KOPT-K1 (cell line): ENCODE results near the gene MYT1.

ENCODE experiments used
- H3K27ac ChIP-seq: fragments of 200-600 bp; sonication (generic); 2 replicates; pipeline ENCODE4 v1.5.1; 2016; ENCODE audit warnings: antibody characterized with exemption, mild to moderate bottlenecking, low read depth, low read length; ENCODE audit not compliant: poor library complexity, severe bottlenecking
- H3K36me3 ChIP-seq: fragments of 200-600 bp; sonication (generic); 2 replicates; pipeline ENCODE4 v1.5.1; 2017; ENCODE audit warnings: antibody characterized with exemption, mild to moderate bottlenecking, low read length, moderate library complexity; ENCODE audit not compliant: insufficient read depth
- H3K9me3 ChIP-seq: fragments of 200-600 bp; sonication (generic); 2 replicates; pipeline ENCODE4 v1.5.1; 2017; ENCODE audit warnings: antibody characterized with exemption, low read length, mild to moderate bottlenecking; ENCODE audit not compliant: insufficient read depth, poor library complexity, severe bottlenecking

MYT1 gene

DNA sequence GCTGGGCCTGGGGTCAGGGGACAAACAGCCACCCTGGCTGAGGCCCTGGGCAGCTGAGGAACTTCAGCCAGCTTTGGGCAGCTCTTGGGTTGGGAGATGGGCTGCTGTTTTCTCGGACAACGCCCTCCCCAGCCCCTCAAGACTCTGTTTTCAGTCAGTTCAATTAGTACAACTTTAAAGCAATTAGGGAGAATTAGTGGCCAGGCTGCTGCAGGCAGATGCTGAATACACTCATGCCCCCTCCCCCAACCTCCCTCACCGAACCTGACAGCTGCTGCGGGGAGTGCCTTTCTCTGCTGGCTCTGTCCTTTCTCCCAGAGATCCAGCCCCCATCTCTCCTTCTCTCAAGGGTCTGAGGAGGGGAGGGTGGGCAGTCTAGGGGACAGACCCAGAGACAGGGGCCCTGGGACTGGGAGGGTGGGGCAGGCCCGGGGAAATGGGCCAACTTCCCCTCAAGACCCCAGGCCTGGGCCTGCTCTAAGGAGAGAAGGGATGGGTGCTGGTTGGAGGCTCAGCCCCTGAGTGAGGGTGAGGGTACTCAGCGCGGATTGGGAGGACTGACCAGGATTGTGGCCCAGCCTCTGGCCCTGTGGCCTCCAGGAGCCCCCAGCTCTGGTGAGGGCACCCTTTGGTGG is 17.8 kb upstream of the MYT1 start:
- H3K27ac ChIP-seq: no peak overlapping the region
- peaks cover 17% of the 10 kb centered on the region for H3K9me3 ChIP-seq
- no peaks in the 10 kb centered on the region for H3K36me3 ChIP-seq

DNA sequence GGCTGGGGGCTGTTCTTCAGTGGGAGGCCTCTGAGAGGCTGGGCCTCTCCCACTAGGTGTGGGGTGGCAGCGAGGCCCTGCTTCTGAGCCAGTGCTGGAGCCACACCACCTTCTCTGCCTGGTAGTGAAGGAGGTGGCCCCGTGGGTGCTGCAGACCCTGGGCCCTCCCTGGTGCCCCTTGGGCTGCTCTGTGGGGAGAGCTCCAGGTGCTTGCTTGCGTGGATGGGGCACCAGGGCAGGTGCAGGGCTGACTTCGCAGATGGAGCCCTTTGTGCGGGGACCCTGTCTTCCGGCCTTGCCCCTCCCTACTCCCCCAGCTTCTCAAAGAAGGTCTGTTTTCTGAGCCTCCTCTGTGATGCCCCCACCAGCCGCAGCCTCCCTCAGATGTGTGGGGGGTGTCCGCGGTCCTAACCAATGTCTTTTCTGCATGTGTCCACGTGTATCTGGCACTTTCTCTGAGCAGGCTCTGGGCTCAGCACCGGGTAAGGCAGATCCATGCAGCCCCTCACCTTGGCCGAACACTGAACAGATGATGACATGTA is 17.2 kb upstream of the MYT1 start:
- H3K27ac ChIP-seq: no peak overlapping the region
- H3K9me3 ChIP-seq: peaks cover 17% of the 10 kb centered on the region
- H3K36me3 ChIP-seq: no peaks in the 10 kb centered on the region

DNA sequence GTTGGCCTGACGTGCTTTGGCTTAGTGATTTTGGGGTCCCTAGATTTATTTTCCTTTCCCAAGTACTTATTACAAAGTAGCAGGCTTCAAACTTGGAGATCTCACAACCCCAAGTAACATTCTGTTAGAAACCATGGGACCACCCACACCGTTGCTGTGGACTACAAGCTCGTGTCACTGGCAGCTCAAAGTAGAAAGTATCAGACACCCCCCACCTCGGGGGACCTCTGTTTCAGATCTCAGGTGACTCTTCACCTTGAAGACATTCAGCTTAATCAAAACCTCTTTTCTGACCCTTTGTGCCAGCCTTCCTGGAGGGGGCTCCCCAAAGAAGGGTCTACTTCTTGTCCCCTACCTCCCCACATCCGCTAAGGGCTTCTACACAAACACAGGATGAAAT is 15.7 kb upstream of the MYT1 start:
- H3K36me3 ChIP-seq: no peaks in the 10 kb centered on the region
- H3K9me3 ChIP-seq: peaks cover 17% of the 10 kb centered on the region
- no peak overlapping the region for H3K27ac ChIP-seq

DNA sequence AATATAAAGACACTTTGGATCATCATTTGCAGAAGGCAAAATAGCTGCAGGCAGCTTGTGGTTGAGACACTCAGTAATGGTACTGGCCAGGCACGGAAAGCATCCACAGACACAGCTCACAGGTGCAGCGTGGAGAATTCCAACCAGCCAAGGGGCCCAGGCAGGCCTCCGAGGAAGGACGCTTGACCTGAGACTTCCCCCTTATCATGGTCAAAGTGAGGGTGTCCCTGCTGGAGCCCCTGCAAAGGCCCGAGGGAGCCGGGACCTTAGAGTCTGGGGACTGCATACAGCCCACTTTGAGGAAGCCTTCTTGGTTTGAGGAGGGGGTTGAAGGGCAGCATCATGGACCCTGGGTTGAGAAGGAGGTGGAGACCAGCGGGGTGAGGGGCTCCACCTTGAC is 15.1 kb upstream of the MYT1 start:
- H3K9me3 ChIP-seq: peaks cover 16% of the 10 kb centered on the region
- no peaks in the 10 kb centered on the region for H3K36me3 ChIP-seq
- H3K27ac ChIP-seq: no peak overlapping the region

DNA sequence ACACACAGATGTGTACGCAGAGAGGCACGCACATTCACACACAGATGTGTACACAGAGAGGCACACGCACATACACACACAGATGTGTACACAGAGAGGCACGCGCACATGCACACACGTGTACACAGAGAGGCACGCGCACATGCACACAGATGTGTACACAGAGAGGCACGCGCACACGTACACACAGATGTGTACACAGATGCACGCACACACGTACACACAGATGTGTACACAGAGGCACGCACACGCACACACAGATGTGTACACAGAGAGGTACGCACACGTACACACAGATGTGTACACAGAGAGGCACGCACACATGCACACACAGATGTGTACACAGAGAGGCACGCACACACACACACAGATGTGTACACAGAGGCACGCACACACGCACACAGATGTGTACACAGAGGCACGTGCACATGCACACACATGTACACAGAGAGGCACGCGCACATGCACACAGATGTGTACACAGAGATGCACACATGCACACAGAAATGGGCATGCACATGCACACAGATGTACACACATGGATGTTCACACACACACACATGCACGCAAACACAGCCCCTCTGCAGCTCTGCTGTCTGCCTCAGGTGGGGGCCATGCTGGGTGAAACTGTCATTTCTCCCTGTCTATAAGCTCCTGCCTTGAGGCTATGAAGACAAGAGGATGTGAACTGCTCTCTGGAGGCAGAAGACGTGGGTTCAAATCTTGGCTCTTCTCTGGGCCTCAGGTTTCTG is 14.3 kb upstream of the MYT1 start:
- H3K9me3 ChIP-seq: peaks cover 8% of the 10 kb centered on the region
- no peak overlapping the region for H3K27ac ChIP-seq
- no peaks in the 10 kb centered on the region for H3K36me3 ChIP-seq

DNA sequence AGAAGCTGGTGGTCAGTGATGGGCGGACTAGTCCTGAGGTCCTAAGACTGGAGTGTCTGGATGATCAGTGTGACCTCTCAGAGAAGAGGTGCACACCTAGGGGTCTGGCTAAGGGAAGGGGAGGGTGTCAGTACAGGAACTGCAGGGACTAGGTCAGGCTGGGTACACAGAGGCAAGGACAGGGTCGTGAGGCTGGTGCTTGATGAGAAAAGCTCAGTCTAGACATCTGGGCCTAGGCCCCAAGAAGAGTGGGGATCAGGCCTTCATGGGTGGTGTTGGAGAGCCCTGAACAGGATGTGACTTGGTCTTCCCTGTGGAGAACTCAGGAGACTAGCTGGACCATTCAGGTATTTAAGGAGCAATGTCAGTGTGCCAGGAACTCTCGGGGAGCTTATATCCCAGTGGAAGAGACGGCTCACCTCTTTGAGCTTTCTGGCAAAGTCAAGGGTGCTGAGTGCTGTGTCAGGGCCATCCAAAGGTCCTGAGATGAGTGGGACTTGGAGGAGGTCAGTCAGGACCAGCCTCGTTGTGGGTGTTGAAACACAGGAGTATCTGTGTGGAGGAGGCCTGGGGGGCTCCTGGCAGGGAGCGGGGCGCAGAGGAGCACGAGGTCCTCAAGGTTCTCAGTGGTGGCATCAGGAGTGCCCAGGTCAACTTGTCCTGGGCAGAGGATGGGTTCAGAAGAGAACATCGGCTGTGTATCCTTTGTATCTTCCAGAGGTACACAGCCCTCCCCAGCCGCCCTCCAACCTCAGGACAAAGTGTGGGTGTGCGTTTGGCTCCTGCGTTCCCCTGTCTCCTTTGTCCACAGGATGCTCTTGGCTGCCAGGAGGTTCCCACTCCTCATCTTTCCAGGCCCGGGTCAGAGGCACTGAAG is 13.3 kb upstream of the MYT1 start:
- Histone ChIP-seq H3K9me3 (no peaks in the 10 kb centered on the region), H3K36me3 (no peaks in the 10 kb centered on the region), H3K27ac (no peak overlapping the region)

DNA sequence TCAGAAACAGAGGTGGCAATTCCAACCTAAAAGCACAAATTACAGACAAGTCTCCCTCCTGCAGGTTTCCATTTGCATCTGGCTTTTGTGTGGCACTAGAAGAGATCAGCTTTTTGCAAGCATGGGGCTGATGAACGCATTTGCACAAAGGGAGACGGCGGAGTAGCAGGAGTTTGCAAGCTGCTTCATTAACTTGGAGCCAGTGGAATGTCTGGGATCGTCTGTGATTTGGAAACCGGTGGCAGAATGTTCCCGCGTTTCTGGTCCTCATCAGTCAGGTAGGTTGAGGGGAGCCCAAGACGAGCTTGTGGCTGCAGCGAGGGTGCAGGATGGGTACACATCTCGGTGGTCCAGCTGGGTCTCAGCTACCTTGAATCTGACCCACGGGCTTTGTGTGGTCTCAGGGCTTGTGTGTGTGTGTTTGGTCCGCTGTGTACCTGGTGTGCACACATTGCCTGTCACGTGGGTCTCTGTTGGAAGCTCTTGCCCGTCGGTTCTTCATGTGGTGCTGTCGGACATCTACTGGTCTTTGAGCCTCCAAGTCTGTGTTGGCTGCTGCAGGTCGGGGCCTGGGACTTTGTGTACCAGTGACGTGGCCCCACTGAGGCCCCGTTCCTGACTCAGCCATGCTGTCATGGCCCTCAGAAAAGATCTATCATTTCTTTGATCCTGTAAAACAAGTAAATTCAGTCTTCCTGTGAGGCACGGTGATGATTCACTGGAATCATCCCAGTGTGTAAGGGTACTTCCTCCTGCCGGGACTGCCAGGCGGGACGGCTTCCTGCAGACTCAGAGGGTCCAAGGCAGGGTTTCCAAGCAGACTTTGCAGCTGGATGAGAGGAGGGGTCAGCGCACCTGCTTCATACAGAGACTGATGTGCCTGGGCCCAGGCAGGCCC is 12.4 kb upstream of the MYT1 start:
- Histone ChIP-seq H3K9me3 (no peaks in the 10 kb centered on the region), H3K36me3 (no peaks in the 10 kb centered on the region), H3K27ac (no peak overlapping the region)

DNA sequence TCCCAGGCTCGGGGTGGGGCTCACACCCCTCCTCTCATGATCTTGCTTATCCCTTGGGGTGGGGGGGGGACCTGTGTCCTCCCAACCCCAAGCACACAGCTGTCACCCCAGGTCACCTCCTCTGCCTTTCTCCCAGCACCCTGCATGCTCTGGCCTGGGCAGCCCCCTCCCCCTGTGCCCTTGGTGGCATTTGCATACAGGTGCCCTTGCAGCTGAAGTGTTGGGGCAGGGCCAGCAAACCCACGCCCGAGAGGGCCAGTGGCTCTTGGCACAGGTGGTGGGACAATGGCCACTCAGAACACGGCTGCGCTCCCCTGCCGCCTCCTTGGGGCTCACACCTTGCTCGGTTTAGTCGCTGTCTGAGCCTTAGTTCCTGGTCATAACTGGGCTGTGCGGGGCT is 11.3 kb upstream of the MYT1 start:
- Histone ChIP-seq H3K27ac (no peak overlapping the region), H3K9me3 (no peaks in the 10 kb centered on the region)

DNA sequence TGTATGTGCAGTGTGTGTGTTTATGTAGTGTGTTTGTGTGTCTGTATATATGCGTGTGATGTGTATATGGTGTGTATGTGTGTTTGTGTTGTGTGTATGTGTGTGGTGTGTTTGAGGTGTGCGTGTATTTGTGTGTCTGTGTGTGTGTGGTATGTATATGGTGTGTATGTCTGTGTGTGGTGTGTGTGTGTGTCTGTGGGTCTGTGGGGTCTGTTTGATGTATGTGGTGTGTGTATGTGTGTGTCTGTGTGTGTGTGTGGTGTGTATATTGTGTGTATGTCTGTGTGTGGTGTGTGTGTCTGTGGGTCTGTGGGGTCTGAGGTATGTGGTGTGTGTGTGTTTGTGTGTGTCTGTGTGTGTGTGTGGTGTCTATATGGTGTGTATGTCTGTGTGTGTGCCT is 10.8 kb upstream of the MYT1 start:
- Histone ChIP-seq H3K36me3 (no peaks in the 10 kb centered on the region), H3K27ac (no peak overlapping the region), H3K9me3 (no peaks in the 10 kb centered on the region)

More for the DNA sequence above, 11.3 kb upstream of the MYT1 start:
- no peaks in the 10 kb centered on the region for H3K36me3 ChIP-seq

DNA sequence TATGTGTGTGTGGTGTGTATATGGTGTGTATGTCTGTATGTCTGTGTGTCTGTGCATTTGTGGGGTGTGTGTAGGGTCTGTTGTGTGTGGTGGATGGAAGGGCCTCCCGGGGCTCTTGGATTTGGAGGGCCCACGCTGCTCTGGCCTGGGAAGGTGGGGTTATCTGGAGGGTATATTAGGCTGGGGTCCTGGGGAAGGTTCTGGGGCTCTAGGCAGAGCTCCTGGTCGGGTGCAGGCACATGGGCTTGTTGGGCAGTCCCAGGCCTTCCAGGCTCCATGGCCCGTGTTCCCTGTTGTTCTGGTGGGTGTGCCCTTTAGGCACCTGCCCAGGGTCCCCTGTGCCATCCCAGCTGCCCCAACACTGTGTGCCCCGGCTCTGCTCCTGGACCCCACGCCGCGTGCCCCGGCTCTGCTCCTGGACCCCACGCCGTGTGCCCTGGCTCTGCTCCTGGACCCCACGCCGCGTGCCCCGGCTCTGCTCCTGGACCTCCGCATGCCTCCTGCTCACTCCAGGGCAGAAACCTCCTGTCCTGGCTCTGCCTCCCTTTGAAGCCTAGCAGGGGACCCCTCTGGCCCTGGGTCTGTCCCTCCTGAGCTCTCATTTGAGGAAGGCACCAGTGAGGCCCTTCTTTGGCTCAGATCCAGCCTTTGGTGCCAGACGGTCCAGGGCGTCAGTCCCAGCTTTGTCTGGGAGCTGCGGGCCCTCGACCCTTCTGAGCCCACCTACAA is 10.2 kb upstream of the MYT1 start:
- no peak overlapping the region for H3K27ac ChIP-seq
- no peaks in the 10 kb centered on the region for H3K9me3 ChIP-seq
- no peaks in the 10 kb centered on the region for H3K36me3 ChIP-seq

DNA sequence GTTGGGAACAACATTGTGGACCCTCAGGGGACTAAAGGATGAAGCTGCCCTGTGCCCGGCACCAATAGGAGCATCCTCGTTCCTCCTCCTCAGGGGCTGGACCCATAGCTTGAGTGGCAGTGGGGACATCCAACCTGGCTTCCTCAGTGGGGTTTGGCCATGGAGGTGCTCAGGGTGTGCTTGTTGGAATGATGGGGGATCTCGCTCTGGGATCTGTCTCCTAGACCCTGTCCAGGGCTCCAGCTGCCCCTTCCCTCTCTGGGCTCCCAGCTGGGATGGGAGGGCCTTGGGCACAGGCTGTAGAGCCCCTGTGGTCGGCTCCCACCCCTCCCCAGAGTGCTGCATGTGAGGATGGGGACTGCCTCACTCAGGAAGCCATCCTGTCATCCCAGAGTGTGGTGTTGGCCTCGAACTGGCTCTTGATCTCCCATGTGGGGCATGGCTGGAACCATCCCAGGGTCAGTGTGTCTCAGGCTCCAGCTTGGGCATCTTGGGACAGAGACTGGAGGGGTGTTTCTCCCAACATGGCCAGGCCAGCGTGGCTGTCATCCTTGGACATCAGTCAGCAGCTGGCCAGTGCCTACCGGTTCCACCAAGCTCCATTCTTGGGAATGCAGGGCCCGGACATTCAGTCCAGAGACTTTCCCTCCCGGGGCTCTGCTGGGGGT is 9.5 kb upstream of the MYT1 start:
- Histone ChIP-seq H3K9me3 (no peaks in the 10 kb centered on the region), H3K36me3 (no peaks in the 10 kb centered on the region), H3K27ac (no peak overlapping the region)

DNA sequence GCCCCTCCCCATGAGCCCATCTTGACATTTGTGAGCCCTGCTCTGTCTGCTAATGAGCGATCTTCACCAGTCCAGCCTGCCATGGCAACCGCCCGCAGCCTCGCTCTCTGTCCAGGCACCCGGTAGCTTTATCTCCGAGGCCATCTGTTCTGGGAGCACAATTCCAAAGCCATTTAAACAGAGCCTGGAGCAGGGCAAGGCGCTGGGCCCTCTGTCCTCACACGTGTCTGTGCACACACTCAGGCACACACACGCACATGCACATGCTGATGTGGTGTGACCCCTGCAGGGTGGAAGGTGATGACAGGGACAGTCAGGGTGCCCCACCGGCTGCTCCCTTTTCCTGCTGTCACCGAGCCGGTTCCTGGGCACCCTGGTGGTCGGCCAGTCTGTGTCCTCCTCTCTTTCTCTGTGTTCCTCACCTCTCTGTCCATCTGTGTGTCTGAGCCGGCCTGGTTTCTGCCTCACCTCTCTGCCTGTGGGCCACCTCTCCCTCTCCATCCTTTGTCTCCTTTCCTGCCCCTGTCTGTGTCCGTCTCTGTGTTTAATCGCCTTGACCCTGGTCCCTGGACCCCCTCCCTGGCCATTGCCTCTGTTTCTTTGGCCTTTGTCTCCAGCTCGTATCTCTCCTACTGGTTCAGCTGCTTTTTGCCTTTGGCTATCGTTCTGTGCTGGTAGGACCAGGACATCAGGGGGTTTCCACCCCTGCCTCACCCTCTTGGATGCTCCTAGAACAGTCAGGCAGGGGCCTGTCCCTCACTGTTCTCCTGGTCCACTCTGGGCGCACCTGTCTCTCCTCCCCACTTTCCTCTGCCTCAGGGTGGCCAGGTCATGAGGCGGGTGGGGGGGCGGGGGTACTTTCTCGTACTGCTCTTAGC is 8.8 kb upstream of the MYT1 start:
- Histone ChIP-seq H3K36me3 (no peaks in the 10 kb centered on the region), H3K9me3 (no peaks in the 10 kb centered on the region), H3K27ac (no peak overlapping the region)
